Mesenchymal stem cell (in vitro differentiated cells and primary cell): Measurements from ENCODE around the gene DLG4.

ENCODE experiments used
- DNase-seq: peaks from one replicate; pipeline ENCODE4 v3.0.0-alpha.2; 2013
- H2AFZ ChIP-seq: one replicate; pipeline ENCODE4 v1.6.1; 2013; ENCODE audit warnings: low read depth, mild to moderate bottlenecking, control low read depth, inconsistent platforms, low read length, moderate library complexity
- H2AK5ac ChIP-seq: 2 replicates; pipeline ENCODE4 v1.6.1; 2013; ENCODE audit warnings: low read length, moderate library complexity, mild to moderate bottlenecking, inconsistent platforms; ENCODE audit not compliant: severe bottlenecking
- H2BK120ac ChIP-seq: one replicate; pipeline ENCODE4 v1.6.1; 2013; ENCODE audit warnings: low read depth, mild to moderate bottlenecking, inconsistent platforms, low read length, moderate library complexity
- H2BK12ac ChIP-seq, 2 experiments: one replicate each; pipeline ENCODE4 v1.6.1; 2013; ENCODE audit warnings: inconsistent platforms in 2 of 2, low read length in 2 of 2, mild to moderate bottlenecking in 2 of 2, moderate library complexity in 2 of 2, control low read depth in 1 of 2
- H2BK15ac ChIP-seq: one replicate; pipeline ENCODE4 v1.6.1; 2013; ENCODE audit warnings: mild to moderate bottlenecking, low read depth, inconsistent platforms; ENCODE audit not compliant: poor library complexity, severe bottlenecking
- H2BK5ac ChIP-seq: 2 replicates; pipeline ENCODE4 v1.6.1; 2013; ENCODE audit warnings: low read depth, mild to moderate bottlenecking, low read length, control low read depth, inconsistent platforms; ENCODE audit not compliant: poor library complexity, severe bottlenecking
- H3K14ac ChIP-seq, 2 experiments: one replicate each; pipeline ENCODE4 v1.6.1; 2013; ENCODE audit warnings: inconsistent platforms in 2 of 2, low read length in 2 of 2, control low read depth in 1 of 2, mild to moderate bottlenecking in 1 of 2, moderate library complexity in 1 of 2
- H3K18ac ChIP-seq, 2 experiments: one replicate each; pipeline ENCODE4 v1.6.1; 2013; ENCODE audit warnings: inconsistent platforms in 2 of 2, low read length in 2 of 2, control low read depth in 1 of 2, low read depth in 1 of 2, mild to moderate bottlenecking in 1 of 2
- H3K23ac ChIP-seq, 2 experiments: one replicate each; pipeline ENCODE4 v1.6.1; 2013; ENCODE audit warnings: inconsistent platforms in 2 of 2, low read length in 2 of 2, mild to moderate bottlenecking in 2 of 2, moderate library complexity in 2 of 2, control low read depth in 1 of 2
- H3K27ac ChIP-seq: 2 replicates; pipeline ENCODE4 v1.5.1; 2013; ENCODE audit warnings: mild to moderate bottlenecking, moderate library complexity, low read length, control low read depth, inconsistent platforms; ENCODE audit not compliant: poor library complexity, severe bottlenecking
- H3K27me3 ChIP-seq, 2 experiments: 2 replicates each; pipeline versions ENCODE4 v1.6.1 to v1.7.0; 2013; ENCODE audit warnings: low read length in 2 of 2, mild to moderate bottlenecking in 2 of 2, moderate library complexity in 2 of 2, control low read depth in 1 of 2, inconsistent platforms in 1 of 2; ENCODE audit not compliant: control insufficient read depth in 1 of 2, insufficient read depth in 1 of 2
- H3K36me3 ChIP-seq, 2 experiments: 2 replicates each; pipeline versions ENCODE4 v1.6.1 to v1.7.0; 2013; ENCODE audit warnings: low read length in 2 of 2, control low read depth in 1 of 2, inconsistent platforms in 1 of 2, low read depth in 1 of 2, mild to moderate bottlenecking in 1 of 2; ENCODE audit not compliant: insufficient read depth in 2 of 2, control insufficient read depth in 1 of 2
- H3K4ac ChIP-seq, 2 experiments: one replicate each; pipeline ENCODE4 v1.6.1; 2013; ENCODE audit warnings: inconsistent platforms in 2 of 2, low read length in 2 of 2, mild to moderate bottlenecking in 2 of 2, moderate library complexity in 2 of 2, control low read depth in 1 of 2, low read depth in 1 of 2
- H3K4me1 ChIP-seq: 2 replicates; pipeline ENCODE4 v1.6.1; 2013; ENCODE audit warnings: low read depth, low read length, control low read depth; ENCODE audit not compliant: control insufficient read depth, insufficient read depth
- H3K4me2 ChIP-seq: 2 replicates; pipeline ENCODE4 v1.6.1; 2013; ENCODE audit warnings: low read length, mild to moderate bottlenecking, inconsistent platforms; ENCODE audit not compliant: poor library complexity, severe bottlenecking
- H3K4me3 ChIP-seq, 2 experiments: 2 replicates each; pipeline versions ENCODE4 v1.5.1 to v1.7.0; 2013; ENCODE audit warnings: low read length in 2 of 2, mild to moderate bottlenecking in 2 of 2, control low read depth in 1 of 2, low read depth in 1 of 2; ENCODE audit not compliant: insufficient read depth in 1 of 2
- H3K79me1 ChIP-seq: replicated peaks from 2 replicates; pipeline ENCODE4 v1.6.1; 2013; ENCODE audit warnings: mild to moderate bottlenecking, control low read depth, low read length, inconsistent platforms; ENCODE audit not compliant: poor library complexity, severe bottlenecking
- H3K9ac ChIP-seq: 2 replicates; pipeline ENCODE4 v1.7.0; 2013; ENCODE audit warnings: mild to moderate bottlenecking, low read length, moderate library complexity
- H3K9me3 ChIP-seq: 2 replicates; pipeline ENCODE4 v1.7.0; 2013; ENCODE audit warnings: mild to moderate bottlenecking, low read length; ENCODE audit not compliant: control insufficient read depth
- H4K8ac ChIP-seq: one replicate; pipeline ENCODE4 v1.6.1; 2013; ENCODE audit warnings: inconsistent platforms, mild to moderate bottlenecking, low read length, moderate library complexity
- H4K91ac ChIP-seq: one replicate; pipeline ENCODE4 v1.6.1; 2013; ENCODE audit warnings: mild to moderate bottlenecking, low read length, inconsistent platforms
- WGBS: methylation state at CpG from one replicate; pipeline ENCODE4 v1.1.7; 2013; ENCODE audit warnings: mixed read lengths; 5-methylcytosine and 5-hydroxymethylcytosine counted together

The DLG4 gene

GRCh38 chr17:7204828-7205461 is 14.7 kb downstream of the DLG4 start:
- Histone ChIP-seq H3K9me3 (no peaks in the 10 kb centered on the region), H3K36me3 (peaks cover 35 to 56% of the 10 kb centered on the region in 2 experiments), H2AFZ (peak overlapping the region; percentile 60), H2BK12ac (no peak overlapping the region), H3K4me1 (peaks cover 24% of the 10 kb centered on the region), H3K4ac (no peak overlapping the region), H3K4me3 (peak overlapping the region; percentile 48 to 80), H4K8ac (peak overlapping the region; percentile 21), H3K18ac (peak overlapping the region; percentile 2 to 91), H3K23ac (no peak overlapping the region), H2AK5ac (no peak overlapping the region), H3K4me2 (peak overlapping the region; percentile 47), H3K14ac (peak overlapping the region in 1 of 2 experiments; percentile 78), H2BK120ac (peak overlapping the region; percentile 24), H3K9ac (peak overlapping the region; percentile 88), H3K79me1 (peaks cover 45% of the 10 kb centered on the region), H2BK5ac (no peak overlapping the region), H2BK15ac (no peak overlapping the region), H3K27me3 (no peaks in the 10 kb centered on the region), H4K91ac (no peak overlapping the region), H3K27ac (peak overlapping the region; percentile 53)
- DNase-seq = peak; percentile 93
- 31% methylated on average over 34 of the region's 34 CpGs for WGBS

GRCh38 chr17:7204336-7204735 is 15.3 kb downstream of the DLG4 start:
- Histone ChIP-seq H2BK15ac (no peak overlapping the region), H2AFZ (no peak overlapping the region), H4K91ac (peak overlapping the region; percentile 25), H3K79me1 (peaks cover 44% of the 10 kb centered on the region), H4K8ac (peak overlapping the region; percentile 19), H3K27me3 (no peaks in the 10 kb centered on the region), H3K27ac (no peak overlapping the region), H2BK120ac (peak overlapping the region; percentile 24), H3K4ac (no peak overlapping the region), H3K9ac (peak overlapping the region; percentile 88), H2BK5ac (no peak overlapping the region), H3K4me2 (peak overlapping the region; percentile 47), H3K9me3 (no peaks in the 10 kb centered on the region), H3K23ac (no peak overlapping the region), H3K14ac (no peak overlapping the region), H3K4me1 (peaks cover 24% of the 10 kb centered on the region), H3K18ac (peak overlapping the region in 1 of 2 experiments; percentile 11), H2AK5ac (peak overlapping the region; percentile 13), H2BK12ac (no peak overlapping the region), H3K4me3 (peak overlapping the region; percentile 48 to 80), H3K36me3 (peaks cover 39 to 53% of the 10 kb centered on the region in 2 experiments)
- 77% methylated on average over 8 of the region's 15 CpGs for WGBS
- DNase-seq = no peak

- H2AFZ ChIP-seq = no peak overlapping the region
- peaks cover 43 to 46% of the 10 kb centered on the region in 2 experiments for H3K36me3 ChIP-seq
- H3K4me2 ChIP-seq = no peak overlapping the region
- H3K18ac ChIP-seq = no peak overlapping the region
- no peak overlapping the region for H2AK5ac ChIP-seq
- no peak overlapping the region for H4K91ac ChIP-seq
- H3K14ac ChIP-seq = no peak overlapping the region
- no peak for DNase-seq
- no peaks in the 10 kb centered on the region for H3K27me3 ChIP-seq
- H2BK12ac ChIP-seq = no peak overlapping the region
- peaks cover 24% of the 10 kb centered on the region for H3K4me1 ChIP-seq
- peaks cover 37% of the 10 kb centered on the region for H3K79me1 ChIP-seq
- WGBS = 91% methylated on average over 16 of the region's 16 CpGs
- H3K23ac ChIP-seq = no peak overlapping the region
- H2BK5ac ChIP-seq = no peak overlapping the region
- no peak overlapping the region for H3K27ac ChIP-seq
- H3K9me3 ChIP-seq = no peaks in the 10 kb centered on the region
- H4K8ac ChIP-seq = no peak overlapping the region
- H2BK120ac ChIP-seq = no peak overlapping the region
- no peak overlapping the region for H3K9ac ChIP-seq
- H3K4me3 ChIP-seq = no peak overlapping the region
- no peak overlapping the region for H2BK15ac ChIP-seq
- no peak overlapping the region for H3K4ac ChIP-seq
These were observed 16.2 kb downstream of the DLG4 start for GRCh38 chr17:7203391-7203790.

- Histone ChIP-seq H2BK5ac (no peak overlapping the region), H3K36me3 (peaks cover 55 to 79% of the 10 kb centered on the region in 2 experiments), H3K9me3 (no peaks in the 10 kb centered on the region), H2AK5ac (no peak overlapping the region), H2BK15ac (no peak overlapping the region), H3K14ac (no peak overlapping the region), H3K27me3 (no peaks in the 10 kb centered on the region), H3K79me1 (peaks cover 15% of the 10 kb centered on the region), H4K8ac (no peak overlapping the region), H3K4ac (no peak overlapping the region), H2BK12ac (no peak overlapping the region), H2AFZ (no peak overlapping the region), H3K4me2 (no peak overlapping the region), H3K4me1 (peaks cover under 1% of the 10 kb centered on the region), H3K4me3 (no peak overlapping the region), H3K23ac (no peak overlapping the region), H2BK120ac (no peak overlapping the region), H3K9ac (no peak overlapping the region), H3K18ac (no peak overlapping the region), H4K91ac (no peak overlapping the region), H3K27ac (no peak overlapping the region)
- 94% methylated on average over 20 of the region's 22 CpGs for WGBS
- no peak for DNase-seq
These were observed 22.8 kb downstream of the DLG4 start for GRCh38 chr17:7196651-7197401.
